ENCODE data around the gene PTPRE. TPM values are rescaled to one million over a fixed set of nuclear protein-coding genes. Genes with fewer than 3 reads are reported as not detected.

The PTPRE gene
- total and polyA plus RNA-seq, 2 experiments from 2014 or later, result 4.2 to 8.8 TPM

- H3K4me3 ChIP-seq, result no peak overlapping the region
- no peaks in the 10 kb centered on the region for H3K27me3 ChIP-seq
- no peaks in the 10 kb centered on the region for H3K36me3 ChIP-seq
- no peak for DNase-seq (ENCODE audit: low read depth in 1 of 2, low spot score in 1 of 2)
- no peaks in the 10 kb centered on the region for H3K9me3 ChIP-seq (ENCODE audit: low read depth)
- no peak overlapping the region for H3K27ac ChIP-seq
- no peaks in the 10 kb centered on the region for H3K4me1 ChIP-seq (ENCODE audit: low read depth)
- TF ChIP-seq CTCF (IDR thresholded peaks at IDR 0.05; ENCODE audit: low read depth, low read length), result no peak
Measured at GRCh38 chr10:127937069-127937468, 30.2 kb downstream of the PTPRE start.

- DNase-seq (ENCODE audit: low read depth in 1 of 2, low spot score in 1 of 2), result no peak
- Histone ChIP-seq H3K9me3 (ENCODE audit: low read depth) (no peaks in the 10 kb centered on the region), H3K36me3 (no peaks in the 10 kb centered on the region), H3K27me3 (no peaks in the 10 kb centered on the region), H3K4me1 (ENCODE audit: low read depth) (no peaks in the 10 kb centered on the region), H3K27ac (no peak overlapping the region), H3K4me3 (no peak overlapping the region)
- no peak for TF ChIP-seq CTCF (IDR thresholded peaks at IDR 0.05; ENCODE audit: low read depth, low read length)
Measured at GRCh38 chr10:127937915-127938463, 31.1 kb downstream of the PTPRE start.

- no peak overlapping the region for H3K4me3 ChIP-seq
- DNase-seq (ENCODE audit: low read depth in 1 of 2, low spot score in 1 of 2), result no peak
- no peak for TF ChIP-seq CTCF (IDR thresholded peaks at IDR 0.05; ENCODE audit: low read depth, low read length)
- H3K36me3 ChIP-seq, result no peaks in the 10 kb centered on the region
- H3K4me1 ChIP-seq (ENCODE audit: low read depth), result no peaks in the 10 kb centered on the region
- no peaks in the 10 kb centered on the region for H3K27me3 ChIP-seq
- no peak overlapping the region for H3K27ac ChIP-seq
- no peaks in the 10 kb centered on the region for H3K9me3 ChIP-seq (ENCODE audit: low read depth)
Measured at GRCh38 chr10:127939786-127940330, 33.0 kb downstream of the PTPRE start.

DNA sequence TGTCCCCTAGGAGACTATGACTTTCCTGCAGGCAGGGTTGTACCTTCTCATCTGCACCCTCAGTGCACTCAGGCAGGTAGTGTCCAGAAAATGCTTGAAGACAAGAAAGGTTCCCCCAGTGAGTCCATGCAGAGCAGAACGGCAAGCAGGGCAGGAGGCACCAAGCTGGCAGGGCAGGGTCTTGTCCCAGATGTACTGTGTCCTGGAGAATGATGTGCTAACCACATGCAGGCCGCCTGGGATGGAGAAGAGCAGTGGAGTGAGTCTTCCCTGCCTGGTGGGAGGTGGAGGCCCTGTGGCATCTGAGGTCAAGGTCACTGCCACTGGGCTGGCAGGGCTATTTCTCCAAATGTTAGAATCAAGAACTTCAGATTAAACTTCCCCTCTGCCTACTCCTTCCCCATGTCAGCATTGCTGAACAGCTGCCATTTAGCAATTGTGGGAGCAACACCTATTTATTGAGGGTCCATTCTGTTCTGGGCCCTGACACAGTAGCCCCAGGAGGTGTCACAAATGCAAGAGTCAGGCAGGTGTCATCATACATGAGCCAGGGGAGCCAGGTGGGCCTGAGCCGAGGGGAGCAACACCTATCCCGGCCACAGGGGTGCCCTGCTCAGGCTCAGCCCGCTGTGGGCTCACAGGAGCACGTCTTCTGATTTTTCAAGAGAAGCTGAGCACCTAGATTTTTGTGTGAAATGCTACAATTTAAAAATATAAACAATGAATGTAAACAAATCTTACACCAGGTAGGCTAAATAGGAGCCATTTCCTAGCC is 34.1 kb downstream of the PTPRE start:
- no peaks in the 10 kb centered on the region for H3K27me3 ChIP-seq
- DNase-seq (ENCODE audit: low read depth in 1 of 2, low spot score in 1 of 2), result no peak
- no peaks in the 10 kb centered on the region for H3K9me3 ChIP-seq (ENCODE audit: low read depth)
- no peak for TF ChIP-seq CTCF (IDR thresholded peaks at IDR 0.05; ENCODE audit: low read depth, low read length)
- H3K4me3 ChIP-seq, result no peak overlapping the region
- no peaks in the 10 kb centered on the region for H3K4me1 ChIP-seq (ENCODE audit: low read depth)
- H3K36me3 ChIP-seq, result no peaks in the 10 kb centered on the region
- no peak overlapping the region for H3K27ac ChIP-seq

- Histone ChIP-seq H3K4me1 (ENCODE audit: low read depth) (no peaks in the 10 kb centered on the region), H3K27ac (no peak overlapping the region), H3K9me3 (ENCODE audit: low read depth) (no peaks in the 10 kb centered on the region), H3K36me3 (no peaks in the 10 kb centered on the region), H3K4me3 (no peak overlapping the region), H3K27me3 (no peaks in the 10 kb centered on the region)
- DNase-seq (ENCODE audit: low read depth in 1 of 2, low spot score in 1 of 2), result no peak
- no peak for TF ChIP-seq CTCF (IDR thresholded peaks at IDR 0.05; ENCODE audit: low read depth, low read length)
Measured at GRCh38 chr10:127942811-127943210, 35.9 kb downstream of the PTPRE start.

Measured in cardiac muscle cell (in vitro differentiated cells and primary cell).